Right kidney (tissue), 1 donor: ENCODE measurements around the gene LIMS2.

Experiments
- DNase-seq: peaks from one replicate; pipeline ENCODE4 v3.0.0-alpha.2; 2016

Gene LIMS2

GRCh38 chr2:127621981-127622431, 53.3 kb downstream of the LIMS2 start:
- DNase-seq, result no peak

- no peak for DNase-seq
Measured at GRCh38 chr2:127620866-127621265, 54.5 kb downstream of the LIMS2 start.

- no peak for DNase-seq
Measured at GRCh38 chr2:127619877-127620705, 55.2 kb downstream of the LIMS2 start.

- DNase-seq, result no peak
Measured at GRCh38 chr2:127619203-127619590, 56.1 kb downstream of the LIMS2 start.

GRCh38 chr2:127618551-127619202, 56.7 kb downstream of the LIMS2 start:
- no peak for DNase-seq

GRCh38 chr2:127615511-127616166, 59.7 kb downstream of the LIMS2 start:
- no peak for DNase-seq

GRCh38 chr2:127614731-127615130, 60.6 kb downstream of the LIMS2 start:
- DNase-seq, result no peak

GRCh38 chr2:127614246-127614645, 61.1 kb downstream of the LIMS2 start:
- no peak for DNase-seq

- DNase-seq, result no peak
Measured at GRCh38 chr2:127612111-127612822, 63.1 kb downstream of the LIMS2 start.

- DNase-seq, result no peak
Measured at GRCh38 chr2:127611076-127611925, 64.0 kb downstream of the LIMS2 start.

- no peak for DNase-seq
Measured at GRCh38 chr2:127610561-127610960, 64.8 kb downstream of the LIMS2 start.

- DNase-seq, result no peak
Measured at GRCh38 chr2:127609818-127610217, 65.5 kb downstream of the LIMS2 start.

GRCh38 chr2:127609031-127609751, 66.1 kb downstream of the LIMS2 start:
- no peak for DNase-seq

GRCh38 chr2:127608061-127609030, 67.0 kb downstream of the LIMS2 start:
- DNase-seq, result no peak

GRCh38 chr2:127607399-127607908, 67.9 kb downstream of the LIMS2 start:
- DNase-seq, result no peak

- DNase-seq, result no peak
Measured at GRCh38 chr2:127606625-127607398, 68.5 kb downstream of the LIMS2 start.

- DNase-seq, result no peak
Measured at GRCh38 chr2:127605691-127606263, 69.6 kb downstream of the LIMS2 start.

GRCh38 chr2:127604986-127605385, 70.3 kb downstream of the LIMS2 start:
- no peak for DNase-seq
